ENCODE results near the gene PARP6.

- no peak for TF ChIP-seq POLR2AphosphoS5 (IDR thresholded peaks at IDR 0.05)
- TF ChIP-seq, protein P1, sequence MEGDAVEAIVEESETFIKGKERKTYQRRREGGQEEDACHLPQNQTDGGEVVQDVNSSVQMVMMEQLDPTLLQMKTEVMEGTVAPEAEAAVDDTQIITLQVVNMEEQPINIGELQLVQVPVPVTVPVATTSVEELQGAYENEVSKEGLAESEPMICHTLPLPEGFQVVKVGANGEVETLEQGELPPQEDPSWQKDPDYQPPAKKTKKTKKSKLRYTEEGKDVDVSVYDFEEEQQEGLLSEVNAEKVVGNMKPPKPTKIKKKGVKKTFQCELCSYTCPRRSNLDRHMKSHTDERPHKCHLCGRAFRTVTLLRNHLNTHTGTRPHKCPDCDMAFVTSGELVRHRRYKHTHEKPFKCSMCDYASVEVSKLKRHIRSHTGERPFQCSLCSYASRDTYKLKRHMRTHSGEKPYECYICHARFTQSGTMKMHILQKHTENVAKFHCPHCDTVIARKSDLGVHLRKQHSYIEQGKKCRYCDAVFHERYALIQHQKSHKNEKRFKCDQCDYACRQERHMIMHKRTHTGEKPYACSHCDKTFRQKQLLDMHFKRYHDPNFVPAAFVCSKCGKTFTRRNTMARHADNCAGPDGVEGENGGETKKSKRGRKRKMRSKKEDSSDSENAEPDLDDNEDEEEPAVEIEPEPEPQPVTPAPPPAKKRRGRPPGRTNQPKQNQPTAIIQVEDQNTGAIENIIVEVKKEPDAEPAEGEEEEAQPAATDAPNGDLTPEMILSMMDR (IDR thresholded peaks at IDR 0.05) = no peak
- TF ChIP-seq POLR2A (IDR thresholded peaks at IDR 0.05) = no peak
Measured at GRCh38 chr15:72236381-72237003, 35.9 kb downstream of the PARP6 start.

Measured in breast epithelium (tissue), 3 donors.